Stimulated activated CD4-positive, alpha-beta T cell treated with anti-CD3 and anti-CD28 coated beads, Interleukin-1b, Interleukin-23, amount 100 ng/mL, for 4 hours (primary cell): Measurements from ENCODE around the gene KRTAP4-5.
"Not testable (repeated sequence)": the region's sequence is repeated elsewhere in the genome, so short reads cannot be mapped to it uniquely, and the experiment has no call there.

Experiments used
- DNase-seq, 2 donors: peaks; one replicate each; pipeline ENCODE4 v3.0.0-alpha.2; 2020; ENCODE audit warnings: low read depth in 2 of 2

KRTAP4-5 gene

DNA sequence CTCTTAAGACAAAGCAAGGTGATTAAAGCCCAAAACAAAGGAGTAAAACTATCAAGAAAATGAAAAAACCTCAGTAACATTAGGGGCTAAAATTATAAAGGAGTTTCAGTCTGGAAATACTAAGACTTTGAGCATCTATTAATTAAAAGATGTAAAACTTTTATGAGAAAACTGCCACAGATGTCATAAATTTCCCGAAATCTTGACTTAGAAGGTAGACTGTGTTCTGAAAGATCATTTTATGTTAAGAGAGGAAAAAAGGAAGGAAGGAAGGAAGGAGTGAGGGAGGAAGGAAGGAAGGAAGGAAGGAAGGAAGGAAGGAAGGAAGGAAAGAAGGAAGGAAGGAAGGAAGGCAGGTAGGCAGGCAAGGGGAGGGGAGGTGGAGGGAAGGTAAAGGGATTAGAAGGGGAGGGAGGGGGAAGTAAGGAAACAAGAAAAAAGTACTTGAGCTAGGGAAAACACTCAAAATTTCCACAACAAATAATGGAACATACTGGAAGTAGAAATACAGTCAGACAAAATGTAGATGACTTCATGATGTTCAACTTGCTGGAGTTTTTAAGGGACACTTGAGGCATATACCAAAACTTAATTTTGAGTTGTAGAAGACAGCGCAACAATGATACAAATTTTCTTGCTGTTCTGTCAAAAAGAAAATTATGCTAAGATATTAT, 2.0 kb downstream of the KRTAP4-5 start:
- DNase-seq = no peak

DNA sequence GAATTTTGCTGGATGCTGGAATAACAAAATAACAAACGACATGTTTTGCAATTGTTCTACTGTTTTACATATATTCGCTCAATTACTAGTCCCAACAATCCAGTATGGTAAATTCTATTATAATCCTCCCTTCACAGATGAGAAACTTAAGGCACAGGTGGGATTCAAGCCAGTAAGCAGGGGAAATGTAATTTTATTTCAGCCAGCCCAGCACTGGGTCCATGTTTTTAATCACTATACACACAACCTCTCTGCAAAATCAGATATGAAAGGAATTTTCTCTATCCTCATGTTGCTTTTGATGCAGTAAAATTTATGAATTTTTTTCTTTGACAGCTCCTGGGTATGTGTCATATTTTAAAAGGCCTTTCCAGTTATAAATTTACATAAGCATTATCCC, 4.4 kb downstream of the KRTAP4-5 start:
- no peak for DNase-seq

DNA sequence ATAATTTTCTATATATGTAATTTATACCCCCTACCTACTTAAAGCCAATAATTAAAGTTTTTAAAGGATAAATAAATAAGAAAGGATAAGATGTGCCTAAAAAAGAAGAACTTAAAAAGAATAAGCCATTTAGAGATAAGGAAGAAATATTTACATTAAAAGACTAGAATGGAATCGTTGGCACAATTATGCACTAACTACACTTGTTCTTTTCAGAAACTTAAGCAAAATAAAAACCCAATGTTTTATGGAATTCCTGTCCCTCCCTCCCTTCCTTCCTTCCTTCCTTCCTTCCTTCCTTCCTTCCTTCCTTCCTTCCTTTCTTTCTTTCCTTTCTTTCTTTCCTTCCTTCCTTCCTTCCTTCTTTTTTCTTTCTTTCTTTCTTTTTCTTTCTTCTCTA, 4.8 kb downstream of the KRTAP4-5 start:
- no peak for DNase-seq

DNA sequence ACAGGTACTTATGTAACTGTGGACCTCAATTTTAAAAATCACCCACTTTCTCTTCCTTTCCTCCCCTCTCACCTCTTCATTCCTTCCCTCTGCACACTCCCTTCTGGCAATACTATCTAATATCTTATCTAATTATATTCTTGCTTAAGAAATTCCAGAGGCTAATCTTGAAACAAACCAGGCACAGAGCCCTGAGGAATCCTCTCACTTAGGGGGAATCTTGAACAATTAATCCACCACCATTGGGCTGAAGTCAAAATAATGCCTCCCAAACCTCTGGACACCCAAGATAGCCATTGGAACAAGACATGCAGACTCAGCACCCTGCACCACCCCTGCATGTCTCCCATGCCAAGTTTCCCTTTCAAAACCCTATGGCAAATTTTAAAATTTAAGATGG, 8.3 kb downstream of the KRTAP4-5 start:
- DNase-seq = no peak

DNA sequence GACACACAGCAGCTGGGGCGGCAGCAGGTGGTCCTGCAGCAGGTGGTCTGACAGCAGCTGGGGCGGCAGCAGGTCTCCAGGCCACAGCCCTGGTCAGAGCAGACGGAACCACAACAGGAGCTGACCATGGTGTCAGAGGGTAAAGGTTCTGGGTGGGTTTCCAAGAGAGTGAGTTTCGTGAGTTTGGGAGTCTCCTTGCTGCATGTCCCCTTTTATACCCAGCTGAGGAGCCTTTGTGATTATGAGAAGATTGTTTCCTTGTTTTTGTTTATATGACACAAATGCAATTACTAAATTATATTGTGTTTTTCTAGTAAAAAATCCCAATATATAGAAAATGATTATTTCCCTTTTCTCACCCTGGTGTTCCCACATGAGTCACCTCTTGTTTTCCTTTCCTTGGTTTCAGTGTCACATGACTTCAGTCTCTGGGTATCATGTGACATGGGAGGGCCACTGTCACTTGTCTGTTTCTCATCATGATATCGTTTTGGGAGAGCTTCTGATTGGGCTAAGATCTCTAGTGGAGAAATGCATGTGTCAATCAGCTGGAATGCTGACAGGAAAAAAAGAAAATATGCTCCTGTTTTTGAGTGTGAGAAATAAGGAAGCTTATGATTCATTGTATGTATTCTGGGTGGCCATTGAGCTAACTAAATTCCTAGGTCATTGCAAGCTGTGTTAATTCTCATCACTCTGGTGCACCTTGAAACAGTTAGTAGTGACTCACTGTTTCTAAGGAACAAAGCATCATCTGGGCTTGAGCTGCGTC, 9.1 kb downstream of the KRTAP4-5 start, which contains the start of gene KRTAP4-6:
Gene KRTAP4-6 (minus strand): TSS at position 185 of the 772 bp plus-strand sequence. CDS start 57 bp downstream, at position 128.
- no peak for DNase-seq

DNA sequence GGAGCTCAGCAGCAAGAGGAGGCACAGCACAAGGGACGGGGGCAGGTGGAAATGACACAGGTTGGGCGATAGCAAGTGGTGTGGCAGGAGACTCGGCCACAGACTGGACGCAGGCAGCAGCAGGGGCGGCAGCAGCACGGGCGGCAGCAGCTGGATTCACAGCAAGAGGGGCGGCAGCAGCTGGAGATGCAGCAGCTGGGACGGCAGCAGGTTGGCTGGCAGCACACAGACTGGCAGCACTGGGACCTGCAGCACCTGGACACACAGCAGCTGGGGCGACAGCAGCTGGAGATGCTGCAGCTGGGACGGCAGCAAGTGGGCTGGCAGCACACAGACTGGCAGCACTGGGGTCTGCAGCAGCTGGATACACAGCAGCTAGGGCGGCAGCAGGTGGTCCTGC, 9.8 kb downstream of the KRTAP4-5 start:
- DNase-seq = not testable (repeated sequence)

DNA sequence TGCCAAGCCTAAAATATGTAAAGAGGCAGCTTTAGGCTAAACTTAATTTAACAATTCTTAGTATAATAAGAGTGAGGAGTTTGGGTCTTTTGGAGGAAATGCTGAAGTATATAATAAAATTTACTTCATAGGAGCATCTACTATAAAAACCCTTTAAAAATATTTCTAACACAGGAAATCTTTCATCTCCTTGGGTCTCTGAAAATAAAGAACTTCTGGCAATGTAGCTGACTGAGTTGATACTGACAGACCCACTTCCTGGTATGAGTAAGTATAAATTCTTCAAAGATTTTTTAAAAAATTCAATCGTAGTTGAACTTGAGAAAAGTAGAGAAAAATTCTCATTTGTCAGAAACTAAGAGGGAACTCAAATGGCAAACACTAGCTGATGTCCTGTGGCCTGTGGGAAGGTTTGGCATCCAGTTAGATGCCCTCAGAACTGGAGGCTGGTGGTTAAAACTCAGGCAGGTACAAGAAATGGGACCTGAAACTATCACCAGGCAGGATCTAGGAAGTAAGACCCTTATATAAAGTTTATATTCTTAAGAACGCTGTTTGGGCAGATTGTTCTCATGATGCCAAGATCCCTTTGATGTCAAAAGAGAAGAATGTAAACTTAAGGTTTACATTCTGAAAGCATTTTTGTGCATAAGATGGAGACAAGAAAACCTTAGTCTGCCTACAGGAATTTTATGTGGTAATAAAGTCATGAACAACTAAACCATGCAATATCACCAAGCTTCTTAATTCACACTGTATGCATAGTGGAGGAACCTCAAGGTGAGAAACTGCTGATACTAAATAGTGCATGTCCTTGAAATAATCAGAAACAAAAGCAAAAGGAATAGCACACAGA, 15.5 kb downstream of the KRTAP4-5 start:
- no peak for DNase-seq

DNA sequence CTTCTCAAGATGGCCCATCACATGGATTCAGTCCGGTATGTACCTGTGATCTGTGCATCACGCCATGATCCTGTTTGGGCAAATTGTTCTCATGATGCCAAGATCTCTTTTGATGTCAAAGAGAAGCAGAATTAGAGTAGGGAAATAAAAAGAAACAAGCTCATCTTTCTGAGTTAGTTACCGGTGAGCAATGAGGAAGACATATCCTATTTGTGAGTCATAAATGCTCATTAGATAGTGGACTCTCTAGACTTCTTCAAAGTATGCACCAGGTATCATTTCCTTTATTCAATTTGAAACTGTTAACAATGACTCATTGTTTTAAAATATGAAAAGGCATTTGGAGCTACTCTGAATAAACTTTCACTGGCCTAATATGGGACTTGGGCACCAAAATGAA, 17.6 kb downstream of the KRTAP4-5 start:
- DNase-seq = no peak

DNA sequence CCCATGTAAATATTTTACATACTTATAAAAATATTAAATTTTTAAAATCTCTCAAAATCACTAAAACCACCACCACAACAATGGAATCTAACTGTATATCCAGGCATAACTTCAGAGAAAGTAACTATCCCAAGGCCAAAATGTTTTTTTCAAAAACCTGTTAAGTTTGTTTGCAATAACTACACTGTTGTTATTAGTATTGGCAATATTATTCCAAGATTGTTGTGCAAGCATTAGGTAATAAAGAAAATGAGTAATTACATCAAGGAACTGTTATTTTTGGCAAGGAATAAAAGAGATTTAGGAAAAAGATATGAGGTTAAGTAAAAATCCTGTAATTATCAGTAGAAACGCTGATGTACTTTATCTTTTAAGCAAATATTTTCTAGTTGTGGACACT, 22.3 kb downstream of the KRTAP4-5 start:
- DNase-seq = no peak

DNA sequence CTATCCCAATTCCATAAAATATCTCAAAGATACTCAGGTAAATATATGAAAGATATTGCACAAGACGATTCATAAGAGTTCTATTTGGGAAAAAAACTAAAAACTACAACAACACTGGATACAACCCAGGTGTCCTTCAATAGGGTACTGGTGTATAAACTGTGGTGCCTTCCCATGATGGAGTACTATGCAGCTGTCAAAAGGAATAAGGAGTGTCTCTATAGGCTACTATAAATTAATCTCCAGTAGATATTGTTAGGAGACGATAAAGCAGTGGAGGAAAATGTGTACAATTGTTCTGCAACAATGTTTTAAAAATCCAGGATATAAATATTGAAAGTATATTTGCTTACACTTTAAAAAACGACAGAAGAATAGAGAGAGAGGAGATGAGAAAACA, 23.2 kb downstream of the KRTAP4-5 start:
- DNase-seq = no peak

DNA sequence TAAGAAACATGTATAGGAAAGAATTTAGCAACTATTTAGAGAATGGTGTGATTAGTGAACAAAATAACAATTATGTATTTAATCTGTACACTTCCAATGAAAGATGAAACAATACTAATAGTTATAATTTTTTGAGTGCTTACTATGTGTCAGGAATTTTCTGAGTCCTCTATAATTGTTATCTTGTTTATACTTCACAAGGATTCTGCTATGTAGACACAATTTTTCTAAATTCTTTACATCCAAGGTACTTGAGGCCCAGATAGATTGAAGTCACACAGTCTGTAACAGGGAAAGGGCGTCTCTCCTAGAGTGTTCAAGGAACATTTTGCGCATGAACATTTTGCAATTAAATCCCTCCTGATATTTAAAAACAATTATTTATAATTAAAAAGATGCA, 24.6 kb downstream of the KRTAP4-5 start:
- no peak for DNase-seq

DNA sequence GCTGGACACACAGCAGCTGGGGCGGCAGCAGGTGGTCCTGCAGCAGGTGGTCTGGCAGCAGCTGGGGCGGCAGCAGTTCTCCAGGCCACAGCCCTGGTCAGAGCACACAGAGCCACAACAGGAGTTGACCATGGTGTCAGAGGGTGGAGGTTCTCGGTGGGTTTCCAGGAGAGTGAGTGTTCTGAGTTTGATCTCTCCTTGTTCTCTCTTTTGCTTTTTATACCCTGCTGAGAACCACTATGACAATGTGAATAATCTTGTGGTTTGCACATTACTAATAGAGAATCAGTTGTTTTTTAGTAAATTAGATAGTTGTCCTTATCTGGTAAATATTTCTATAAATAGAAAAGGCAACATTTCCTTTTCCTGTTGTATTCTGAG, 25.6 kb downstream of the KRTAP4-5 start, which contains the start of gene KRTAP4-12:
Gene KRTAP4-12 (minus strand): TSS at position 192 of the 381 bp plus-strand sequence. CDS start 60 bp downstream, at position 132.
- not testable (repeated sequence) for DNase-seq

DNA sequence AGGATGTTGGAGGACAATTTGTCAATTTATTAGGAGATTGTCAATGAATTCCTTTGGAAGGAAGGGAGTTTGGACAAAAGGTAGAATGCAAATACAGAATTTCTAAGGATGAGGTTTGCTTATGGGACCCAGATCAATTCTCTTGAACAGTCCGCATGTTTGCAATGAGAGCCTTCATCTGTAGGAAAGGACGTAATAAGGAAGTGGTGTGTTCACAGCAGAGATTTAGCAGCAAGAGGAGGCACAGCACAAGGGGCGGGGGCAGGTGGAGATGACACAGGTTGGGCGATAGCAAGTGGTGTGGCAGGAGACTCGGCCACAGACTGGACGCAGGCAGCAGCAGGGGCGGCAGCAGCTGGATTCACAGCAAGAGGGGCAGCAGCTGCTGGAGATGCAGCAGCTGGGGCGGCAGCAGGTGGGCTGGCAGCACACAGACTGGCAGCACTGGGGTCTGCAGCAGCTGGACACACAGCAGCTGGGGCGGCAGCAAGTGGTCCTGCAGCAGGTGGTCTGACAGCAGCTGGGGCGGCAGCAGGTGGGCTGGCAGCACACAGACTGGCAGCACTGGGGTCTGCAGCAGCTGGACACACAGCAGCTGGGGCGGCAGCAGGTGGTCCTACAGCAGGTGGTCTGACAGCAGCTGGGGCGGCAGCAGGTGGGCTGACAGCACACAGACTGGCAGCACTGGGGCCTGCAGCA, 26.2 kb downstream of the KRTAP4-5 start:
- DNase-seq = not testable (repeated sequence)

DNA sequence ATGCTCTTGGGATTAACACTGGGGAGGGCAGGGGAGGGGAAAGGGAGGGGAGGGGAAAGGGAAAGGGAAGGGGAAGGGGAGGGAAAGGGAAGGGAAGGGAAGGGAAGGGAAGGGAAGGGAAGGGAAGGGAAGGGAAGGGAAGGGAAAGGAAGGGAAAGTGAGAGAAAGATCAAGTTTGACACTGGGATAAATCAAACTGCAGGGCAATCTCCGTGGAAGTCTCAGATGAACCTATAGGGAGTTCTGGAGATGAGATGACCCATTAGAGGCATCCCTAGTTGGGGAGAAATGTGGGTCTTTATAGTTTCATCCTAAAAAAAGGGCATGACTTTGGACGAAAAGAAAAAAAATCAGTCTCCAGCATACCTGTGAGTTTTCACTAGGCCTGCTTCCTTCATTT, 27.9 kb downstream of the KRTAP4-5 start:
- DNase-seq = no peak

DNA sequence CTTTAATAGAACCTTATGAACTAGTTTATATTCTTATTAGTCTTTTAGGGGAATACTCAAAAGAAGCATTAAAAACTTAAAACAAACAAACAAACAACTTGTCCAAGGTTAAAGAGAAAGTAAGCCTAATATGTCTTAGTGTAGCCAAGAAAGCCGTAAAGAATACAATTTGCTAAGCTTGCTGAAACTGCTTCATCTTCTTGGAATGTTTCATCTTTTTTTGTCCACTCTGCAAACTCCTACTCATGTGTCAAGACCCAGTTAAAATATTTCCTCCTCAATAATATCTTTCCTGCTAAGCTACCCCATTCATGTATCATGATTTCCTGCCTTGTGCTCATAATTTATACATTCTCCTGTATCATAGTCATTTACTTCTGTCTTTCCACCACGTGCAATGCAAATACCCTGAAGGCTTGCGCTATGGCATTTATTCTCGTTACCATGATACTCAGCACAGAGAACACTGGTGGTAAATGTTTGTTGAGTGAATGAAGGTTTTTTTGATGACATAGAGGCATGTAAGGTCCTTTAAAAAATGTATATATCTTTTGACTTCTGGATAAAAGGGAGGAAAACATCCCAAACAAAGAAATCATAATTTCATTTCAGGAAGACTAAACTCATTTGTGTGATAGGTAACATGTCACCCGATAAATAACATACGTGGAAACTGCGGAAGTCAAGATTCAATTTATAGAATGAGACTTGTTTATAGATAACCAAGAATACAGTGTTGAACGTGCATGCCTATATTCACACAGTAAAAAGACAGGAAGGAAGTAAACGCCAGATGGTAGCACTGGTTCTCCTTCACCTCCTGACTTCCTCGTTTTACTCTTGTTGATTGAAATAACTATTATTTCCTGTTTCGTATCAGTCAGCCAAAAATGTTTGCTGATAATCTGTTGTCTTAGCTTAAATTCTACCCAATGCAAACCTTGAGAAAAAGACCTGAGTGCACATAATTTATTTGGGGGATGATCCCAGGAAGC, 29.6 kb downstream of the KRTAP4-5 start:
- not testable (repeated sequence) for DNase-seq

DNA sequence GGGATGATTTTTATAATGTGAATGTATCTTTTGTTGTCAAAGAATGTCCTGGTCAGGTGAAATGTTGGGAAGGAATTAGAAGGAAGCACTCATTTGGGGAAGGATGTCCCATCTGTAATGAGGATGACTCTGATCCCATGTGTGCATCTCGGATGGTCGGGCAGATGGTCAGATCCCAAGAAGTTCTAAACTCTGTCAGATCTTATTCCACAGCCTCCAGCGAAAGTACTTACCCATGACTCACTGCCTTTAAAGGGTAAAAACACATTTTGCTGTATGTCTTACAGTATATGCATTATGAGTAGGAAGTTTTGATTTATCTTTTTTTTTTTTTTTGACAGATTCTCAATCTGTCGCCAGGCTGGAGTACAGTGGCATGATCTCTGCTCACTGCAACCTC, 30.9 kb downstream of the KRTAP4-5 start:
- no peak for DNase-seq

DNA sequence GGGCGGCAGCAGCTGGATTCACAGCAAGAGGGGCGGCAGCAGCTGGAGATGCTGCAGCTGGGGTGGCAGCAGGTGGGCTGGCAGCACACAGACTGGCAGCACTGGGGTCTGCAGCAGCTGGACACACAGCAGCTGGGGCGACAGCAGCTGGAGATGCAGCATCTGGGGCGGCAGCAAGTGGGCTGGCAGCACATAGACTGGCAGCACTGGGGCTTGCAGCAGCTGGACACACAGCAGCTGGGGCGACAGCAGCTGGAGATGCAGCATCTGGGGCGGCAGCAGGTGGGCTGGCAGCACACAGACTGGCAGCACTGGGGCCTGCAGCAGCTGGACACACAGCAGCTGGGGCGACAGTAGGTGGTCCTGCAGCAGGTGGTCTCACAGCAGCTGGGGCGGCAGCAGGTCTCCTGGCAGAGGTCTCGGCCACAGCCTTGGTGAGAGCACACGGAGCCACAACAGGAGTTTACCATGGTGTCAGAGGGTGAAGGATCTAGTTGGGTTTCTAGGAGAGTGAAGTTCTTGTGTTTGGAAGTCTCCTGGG, 31.7 kb downstream of the KRTAP4-5 start, which contains the start of gene KRTAP4-11:
Gene KRTAP4-11 (minus strand): TSS at position 528 of the 541 bp plus-strand sequence. CDS start 58 bp downstream, at position 470.
- not testable (repeated sequence) for DNase-seq

DNA sequence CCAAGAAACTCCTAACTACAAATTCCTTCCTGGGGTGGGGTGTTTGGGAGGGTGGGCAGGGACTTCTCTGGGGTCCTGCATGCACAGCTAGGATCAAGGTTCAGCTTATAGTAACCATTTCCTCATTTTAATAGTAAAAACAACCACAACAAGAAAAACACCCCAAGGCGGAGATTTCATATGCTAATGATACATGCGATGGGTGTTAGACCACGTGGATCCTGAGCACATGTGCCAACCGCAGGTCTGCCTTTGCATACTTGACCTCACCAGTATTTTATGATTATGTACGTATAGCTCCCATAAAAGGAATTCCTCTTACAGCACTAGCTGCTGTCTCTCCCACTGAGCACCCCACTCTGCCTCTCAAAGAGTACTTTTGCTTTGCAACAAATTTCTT, 33.3 kb downstream of the KRTAP4-5 start:
- no peak for DNase-seq

DNA sequence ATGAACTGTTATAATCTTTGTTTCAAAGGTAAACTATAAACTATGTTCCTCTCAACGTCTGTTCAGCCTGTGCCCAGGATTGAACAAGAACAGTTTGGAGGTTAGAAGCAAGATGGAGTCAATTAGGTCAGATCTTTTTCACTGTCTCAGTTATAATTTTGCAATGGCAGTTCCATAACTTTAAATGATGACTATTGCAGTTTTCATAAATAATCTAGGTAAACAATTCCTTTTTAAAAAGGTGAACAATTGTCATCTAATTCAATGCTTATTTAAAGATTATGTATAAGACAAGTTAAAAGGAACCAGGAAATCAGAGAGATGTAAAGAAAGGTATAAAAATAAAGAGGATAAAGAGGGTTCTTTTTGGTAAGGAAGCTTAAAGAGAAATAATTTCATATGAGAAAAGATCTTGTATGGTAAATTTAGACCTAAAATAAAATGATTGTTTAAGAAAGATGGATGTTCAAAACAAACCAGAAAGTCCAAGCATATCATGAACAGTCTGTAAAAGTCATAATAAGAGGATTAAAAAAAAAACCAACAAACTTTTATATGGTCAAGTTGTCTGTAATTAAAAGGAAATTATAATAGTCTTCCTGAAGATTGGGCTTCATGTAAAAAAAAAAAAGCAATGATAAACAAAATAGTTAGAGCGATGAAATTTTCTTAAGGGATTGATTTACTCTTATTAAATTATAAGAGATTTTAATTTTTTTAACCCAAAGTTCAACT, 38.3 kb downstream of the KRTAP4-5 start:
- DNase-seq = no peak
